ENCODE data around the gene IQCH. TPM values are rescaled to one million over a fixed set of nuclear protein-coding genes. Genes with fewer than 3 reads are reported as not detected.

Gene IQCH
- total and polyA plus RNA-seq, 2 donors (not counting 1 experiment from before 2014, with no cell fraction given): 1.7 to 5.0 TPM

DNA sequence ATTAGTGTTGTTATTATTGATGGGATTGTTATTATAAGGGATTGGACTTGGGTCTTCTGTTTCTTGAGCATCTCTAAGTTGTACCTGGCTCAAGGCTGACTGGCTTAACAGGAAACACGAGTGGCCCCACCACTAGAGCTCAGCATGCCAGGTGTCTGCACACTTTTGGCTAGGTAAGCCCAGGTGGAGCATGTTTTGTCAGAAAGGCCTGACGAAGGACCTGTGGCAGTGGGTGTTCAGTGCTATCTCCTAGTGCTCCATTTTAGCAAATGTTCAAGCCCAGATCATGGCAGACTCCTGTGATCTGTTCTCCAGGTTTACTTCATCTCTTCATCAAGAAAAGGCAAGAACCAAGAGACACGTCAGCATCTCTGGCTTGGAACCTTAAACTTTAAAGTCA lies 291.3 kb downstream of the IQCH start:
- Histone ChIP-seq H3K27ac (ENCODE audit: insufficient read depth, low read length) (no peak overlapping the region), H3K4me3 (replicated peaks in 1 of 4; ENCODE audit: control extremely low read depth in 1 of 4, insufficient read depth in 1 of 4, low read depth in 3 of 4, low read length in 4 of 4) (no peak overlapping the region), H3K4me1 (ENCODE audit: control insufficient read depth, extremely low read depth, insufficient read depth, low read length) (peaks cover 5% of the 10 kb centered on the region), H4K20me1 (ENCODE audit: control insufficient read depth, extremely low read depth, insufficient read depth, low read length) (no peaks in the 10 kb centered on the region), H3K9ac (ENCODE audit: insufficient read depth, low read length) (no peak overlapping the region), H3K4me2 (ENCODE audit: extremely low read depth, insufficient read depth, low read length) (no peak overlapping the region), H3K27me3 (ENCODE audit: control insufficient read depth, insufficient read depth, low read length) (no peaks in the 10 kb centered on the region), H3K36me3 (ENCODE audit: control insufficient read depth, insufficient read depth, low read length) (no peaks in the 10 kb centered on the region), H3K79me2 (ENCODE audit: control insufficient read depth, insufficient read depth, low read length) (no peaks in the 10 kb centered on the region), H2AFZ (ENCODE audit: low read length) (no peak overlapping the region), H3K9me3 (ENCODE audit: control insufficient read depth, insufficient read depth, low read depth, low read length) (no peaks in the 10 kb centered on the region)
- no peak for DNase-seq (ENCODE audit: low read depth in 2 of 2)
- no peak for TF ChIP-seq EZH2 (IDR thresholded peaks at IDR 0.05; ENCODE audit: low read length, missing control alignments)
- TF ChIP-seq CTCF (conservative IDR thresholded peaks at IDR 0.05 in 1 of 2, IDR thresholded peaks at IDR 0.05 in 1 of 2; ENCODE audit: low read depth in 1 of 2, low read length in 2 of 2): no peak

DNA sequence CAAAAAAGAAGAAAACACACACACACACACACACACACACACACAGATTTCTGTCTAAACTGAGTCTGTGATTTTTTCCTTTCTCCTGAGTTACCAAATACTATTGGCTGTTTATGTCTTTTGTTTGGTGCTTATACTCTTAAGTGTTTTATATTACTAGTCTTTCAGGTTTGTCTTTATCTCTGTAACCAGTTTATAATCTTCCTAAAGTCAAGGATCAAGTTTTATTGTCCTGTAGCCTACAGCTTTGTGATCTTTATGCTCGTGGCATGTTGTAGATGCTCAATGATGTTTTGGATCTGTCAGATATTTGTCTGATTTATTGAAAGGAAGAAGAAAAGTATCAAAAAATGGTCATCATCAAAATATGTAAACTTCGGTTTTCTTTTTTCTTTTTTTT lies 292.5 kb downstream of the IQCH start:
- peaks cover 5% of the 10 kb centered on the region for H3K4me1 ChIP-seq (ENCODE audit: control insufficient read depth, extremely low read depth, insufficient read depth, low read length)
- TF ChIP-seq CTCF (conservative IDR thresholded peaks at IDR 0.05 in 1 of 2, IDR thresholded peaks at IDR 0.05 in 1 of 2; ENCODE audit: low read depth in 1 of 2, low read length in 2 of 2) (no peak), EZH2 (IDR thresholded peaks at IDR 0.05; ENCODE audit: low read length, missing control alignments) (no peak)
- H4K20me1 ChIP-seq (ENCODE audit: control insufficient read depth, extremely low read depth, insufficient read depth, low read length): no peaks in the 10 kb centered on the region
- no peaks in the 10 kb centered on the region for H3K79me2 ChIP-seq (ENCODE audit: control insufficient read depth, insufficient read depth, low read length)
- no peak overlapping the region for H3K4me3 ChIP-seq (replicated peaks in 1 of 4; ENCODE audit: control extremely low read depth in 1 of 4, insufficient read depth in 1 of 4, low read depth in 3 of 4, low read length in 4 of 4)
- H3K9me3 ChIP-seq (ENCODE audit: control insufficient read depth, insufficient read depth, low read depth, low read length): no peaks in the 10 kb centered on the region
- no peak overlapping the region for H3K4me2 ChIP-seq (ENCODE audit: extremely low read depth, insufficient read depth, low read length)
- no peak for DNase-seq (ENCODE audit: low read depth in 2 of 2)
- H3K27me3 ChIP-seq (ENCODE audit: control insufficient read depth, insufficient read depth, low read length): no peaks in the 10 kb centered on the region
- peaks cover 2% of the 10 kb centered on the region for H3K36me3 ChIP-seq (ENCODE audit: control insufficient read depth, insufficient read depth, low read length)
- H3K9ac ChIP-seq (ENCODE audit: insufficient read depth, low read length): no peak overlapping the region
- no peak overlapping the region for H2AFZ ChIP-seq (ENCODE audit: low read length)
- H3K27ac ChIP-seq (ENCODE audit: insufficient read depth, low read length): no peak overlapping the region

DNA sequence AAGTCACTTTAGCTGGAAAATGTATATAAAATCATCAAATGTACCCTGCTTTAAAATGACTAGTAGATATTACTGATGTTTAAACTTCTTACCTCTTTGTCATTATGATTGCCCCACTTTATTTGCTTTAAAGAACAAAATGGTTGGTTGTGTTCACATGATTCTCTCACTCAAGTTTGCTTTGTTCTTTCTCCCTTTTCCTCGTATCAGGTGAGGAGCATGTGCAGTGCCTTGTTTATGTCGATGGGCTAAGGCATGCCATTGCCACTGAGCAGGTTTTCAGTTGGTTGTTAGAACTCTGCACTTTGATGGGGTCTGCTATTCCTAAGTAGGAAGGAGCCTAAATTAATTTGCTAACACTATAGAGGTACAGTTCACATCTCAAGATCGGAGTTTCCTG lies 293.2 kb downstream of the IQCH start:
- H3K4me2 ChIP-seq (ENCODE audit: extremely low read depth, insufficient read depth, low read length): peak overlapping the region; percentile 44

More for the DNA sequence above, 293.2 kb downstream of the IQCH start:
- peaks cover 2% of the 10 kb centered on the region for H3K36me3 ChIP-seq (ENCODE audit: control insufficient read depth, insufficient read depth, low read length)
- H4K20me1 ChIP-seq (ENCODE audit: control insufficient read depth, extremely low read depth, insufficient read depth, low read length): no peaks in the 10 kb centered on the region
- H3K79me2 ChIP-seq (ENCODE audit: control insufficient read depth, insufficient read depth, low read length): no peaks in the 10 kb centered on the region
- H3K9me3 ChIP-seq (ENCODE audit: control insufficient read depth, insufficient read depth, low read depth, low read length): no peaks in the 10 kb centered on the region
- no peak overlapping the region for H3K9ac ChIP-seq (ENCODE audit: insufficient read depth, low read length)
- no peaks in the 10 kb centered on the region for H3K27me3 ChIP-seq (ENCODE audit: control insufficient read depth, insufficient read depth, low read length)
- TF ChIP-seq EZH2 (IDR thresholded peaks at IDR 0.05; ENCODE audit: low read length, missing control alignments) (no peak), CTCF (conservative IDR thresholded peaks at IDR 0.05 in 1 of 2, IDR thresholded peaks at IDR 0.05 in 1 of 2; ENCODE audit: low read depth in 1 of 2, low read length in 2 of 2) (no peak)
- H3K4me1 ChIP-seq (ENCODE audit: control insufficient read depth, extremely low read depth, insufficient read depth, low read length): peaks cover 5% of the 10 kb centered on the region
- H3K27ac ChIP-seq (ENCODE audit: insufficient read depth, low read length): no peak overlapping the region
- no peak overlapping the region for H2AFZ ChIP-seq (ENCODE audit: low read length)
- no peak for DNase-seq (ENCODE audit: low read depth in 2 of 2)
- H3K4me3 ChIP-seq (replicated peaks in 1 of 4; ENCODE audit: control extremely low read depth in 1 of 4, insufficient read depth in 1 of 4, low read depth in 3 of 4, low read length in 4 of 4): no peak overlapping the region
